Measurements from ENCODE around the gene AP4E1.
A peak's percentile ranks its signal among the peaks of the same experiment; 100 is the strongest.
"Not testable (repeated sequence)": the region's sequence is repeated elsewhere in the genome, so short reads cannot be mapped to it uniquely, and the experiment has no call there.

GRCh38 chr15:50901390-50901789 lies 7.1 kb upstream of the AP4E1 start:
- not testable (repeated sequence) for TF ChIP-seq ELF4 (IDR thresholded peaks at IDR 0.05); TARDBP (IDR thresholded peaks at IDR 0.05); L3MBTL2 (conservative IDR thresholded peaks at IDR 0.05); SUZ12 (IDR thresholded peaks at IDR 0.05); FOXA1 (IDR thresholded peaks at IDR 0.05); NFRKB (IDR thresholded peaks at IDR 0.05); ARNT (IDR thresholded peaks at IDR 0.05); SP1 (IDR thresholded peaks at IDR 0.05); FOXK2 (IDR thresholded peaks at IDR 0.05); HDGF (IDR thresholded peaks at IDR 0.05; ENCODE audit: borderline replicate concordance); PKNOX1 (IDR thresholded peaks at IDR 0.05); BHLHE40 (IDR thresholded peaks at IDR 0.05; ENCODE audit: borderline replicate concordance)
- TF ChIP-seq ZNF384 (IDR thresholded peaks at IDR 0.05): 0 out of 2 replicates have a peak, but pooled peaks have one; percentile 14
